Epidermal melanocyte (primary cell): ENCODE data around the gene SLC16A4.
"Not testable (repeated sequence)": the region's sequence is repeated elsewhere in the genome, so short reads cannot be mapped to it uniquely, and the experiment has no call there.

Experiments used
- DNase-seq: peaks from one replicate; pipeline ENCODE4 v3.0.0; 2011; ENCODE audit warnings: low spot score; ENCODE audit not compliant: insufficient read length

Gene SLC16A4

GRCh38 chr1:110390692-110391245 is at the start of gene SLC16A4:
Gene SLC16A4, minus strand, starts transcription at chr1:110391026. Its CDS starts 1,703 bp downstream, at chr1:110389323.
- DNase-seq: peak; percentile 63

GRCh38 chr1:110439873-110440272 is 49.0 kb upstream of the SLC16A4 start:
- DNase-seq: not testable (repeated sequence)

DNA sequence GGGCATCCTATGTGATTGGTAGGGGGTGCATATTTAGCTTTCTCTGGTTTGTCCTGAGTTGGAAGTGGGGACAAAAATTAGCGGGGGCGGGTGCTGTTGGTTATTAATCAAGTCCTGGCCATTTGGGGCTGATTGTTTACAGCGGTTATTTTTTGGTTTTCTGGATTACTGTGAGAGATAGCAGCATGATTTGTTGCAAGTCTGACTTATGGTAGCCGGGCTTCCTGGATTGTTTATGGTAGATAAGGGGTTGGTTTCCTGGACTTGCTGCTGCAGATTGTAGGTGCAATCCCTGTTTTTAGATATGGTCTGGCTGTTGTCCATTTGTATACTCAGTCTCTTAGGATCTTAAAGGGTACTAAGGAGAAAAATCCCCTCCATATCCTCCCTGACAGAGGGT is 48.1 kb upstream of the SLC16A4 start:
- no peak for DNase-seq

GRCh38 chr1:110437645-110438299 is 46.9 kb upstream of the SLC16A4 start:
- DNase-seq: not testable (repeated sequence)

DNA sequence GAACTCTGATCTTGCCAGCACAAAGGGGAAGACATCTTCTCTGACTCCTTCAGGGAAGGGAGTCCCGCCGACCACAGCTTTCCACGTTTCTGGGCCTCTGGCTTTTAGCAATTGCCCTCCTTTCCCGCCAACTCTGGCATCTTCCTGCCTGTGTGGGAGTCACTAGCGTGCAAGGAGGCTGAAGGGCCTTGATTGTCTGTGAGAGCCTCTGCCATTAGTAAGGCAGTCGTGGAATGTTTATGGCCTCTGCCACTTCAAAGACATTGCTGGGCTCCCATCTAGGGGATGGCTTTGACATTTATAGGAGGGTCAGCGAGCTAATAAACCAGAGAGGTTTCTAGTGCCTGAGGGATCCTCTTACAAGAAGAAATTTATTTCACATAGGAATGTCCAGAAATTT is 45.8 kb upstream of the SLC16A4 start:
- DNase-seq: no peak

GRCh38 chr1:110434946-110435345 is 44.1 kb upstream of the SLC16A4 start:
- DNase-seq: no peak

DNA sequence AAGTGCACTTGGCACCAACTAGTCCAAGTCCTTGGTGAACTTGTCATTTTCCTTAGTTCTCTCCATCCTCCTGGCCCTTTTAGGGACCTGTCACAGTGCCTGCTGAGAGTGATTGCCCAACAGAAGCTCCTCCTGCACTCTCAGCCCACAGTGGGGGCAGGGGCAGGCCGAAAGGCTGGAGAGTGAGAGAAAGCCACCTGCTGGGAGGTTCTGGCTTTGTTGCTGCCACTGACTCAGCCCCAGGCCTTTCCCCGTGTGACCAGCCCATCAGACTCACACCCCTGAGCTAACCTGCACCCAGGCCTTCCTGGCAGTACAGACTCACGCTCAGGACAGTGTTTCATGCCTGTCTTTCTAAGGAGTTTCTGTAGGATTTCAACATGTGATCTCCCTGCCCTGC is 43.0 kb upstream of the SLC16A4 start:
- no peak for DNase-seq

DNA sequence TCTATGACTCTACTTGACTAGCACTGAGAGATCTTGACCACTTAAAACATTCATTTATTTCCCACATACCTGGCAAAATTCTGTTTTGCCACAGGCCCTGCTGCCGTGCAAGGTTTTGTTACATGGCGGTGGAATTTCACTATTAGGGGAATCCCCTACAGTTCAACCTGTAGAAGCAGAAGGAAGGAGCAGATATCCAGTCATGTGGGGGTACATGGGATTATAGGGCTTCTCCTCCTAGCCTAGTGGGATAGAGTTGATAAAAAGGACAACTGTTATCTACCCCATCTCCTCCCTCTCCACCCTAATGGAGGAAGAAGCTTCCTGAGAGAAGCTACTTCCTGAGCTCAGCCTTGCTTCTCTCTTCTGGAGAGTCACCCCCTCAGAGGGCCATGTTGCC is 42.4 kb upstream of the SLC16A4 start:
- no peak for DNase-seq

GRCh38 chr1:110430901-110431300 is 40.1 kb upstream of the SLC16A4 start:
- no peak for DNase-seq

DNA sequence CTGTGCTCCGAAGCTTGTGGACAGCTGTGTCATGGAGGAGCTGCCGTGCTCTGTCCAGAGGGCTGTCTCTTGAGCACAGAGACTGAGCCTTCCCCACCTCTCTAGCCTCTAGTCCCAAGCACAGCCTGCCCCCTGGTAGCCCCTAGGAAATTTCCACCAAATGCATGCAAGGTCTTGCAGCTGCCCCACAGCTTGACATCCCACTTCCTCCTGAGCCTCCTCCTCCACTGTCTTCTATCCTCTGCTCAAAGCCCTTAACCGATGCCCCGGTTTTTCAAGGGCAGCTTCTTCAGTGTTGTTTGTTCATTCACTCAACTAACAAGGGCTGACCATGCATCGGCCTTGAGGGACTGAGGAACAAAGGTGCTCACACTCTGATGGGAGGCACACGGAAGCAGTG is 39.5 kb upstream of the SLC16A4 start:
- DNase-seq: no peak

GRCh38 chr1:110428946-110429345 is 38.1 kb upstream of the SLC16A4 start:
- no peak for DNase-seq

DNA sequence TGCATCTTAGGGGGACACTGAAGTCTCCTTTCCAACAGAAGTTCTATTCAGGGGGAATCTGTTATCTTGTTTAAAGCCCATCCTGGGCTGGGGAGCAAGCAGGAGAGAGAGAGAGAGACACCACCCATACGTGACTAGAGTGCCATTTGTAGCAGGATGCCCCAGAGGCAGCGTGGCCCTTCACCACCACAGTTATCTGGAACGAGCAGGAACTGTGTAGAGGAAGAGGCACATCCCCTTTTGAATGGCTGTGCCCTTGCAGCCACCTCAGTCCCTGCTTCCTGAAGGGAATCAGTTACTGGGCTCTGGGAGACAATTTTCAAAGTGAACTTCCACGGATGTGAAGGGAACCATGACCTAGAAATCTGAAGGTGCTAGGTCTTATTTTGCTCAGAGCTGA is 36.0 kb upstream of the SLC16A4 start:
- no peak for DNase-seq

- DNase-seq: no peak
Measured at GRCh38 chr1:110425612-110426152, 34.9 kb upstream of the SLC16A4 start.

- no peak for DNase-seq
Measured at GRCh38 chr1:110424699-110425611, 34.1 kb upstream of the SLC16A4 start.

DNA sequence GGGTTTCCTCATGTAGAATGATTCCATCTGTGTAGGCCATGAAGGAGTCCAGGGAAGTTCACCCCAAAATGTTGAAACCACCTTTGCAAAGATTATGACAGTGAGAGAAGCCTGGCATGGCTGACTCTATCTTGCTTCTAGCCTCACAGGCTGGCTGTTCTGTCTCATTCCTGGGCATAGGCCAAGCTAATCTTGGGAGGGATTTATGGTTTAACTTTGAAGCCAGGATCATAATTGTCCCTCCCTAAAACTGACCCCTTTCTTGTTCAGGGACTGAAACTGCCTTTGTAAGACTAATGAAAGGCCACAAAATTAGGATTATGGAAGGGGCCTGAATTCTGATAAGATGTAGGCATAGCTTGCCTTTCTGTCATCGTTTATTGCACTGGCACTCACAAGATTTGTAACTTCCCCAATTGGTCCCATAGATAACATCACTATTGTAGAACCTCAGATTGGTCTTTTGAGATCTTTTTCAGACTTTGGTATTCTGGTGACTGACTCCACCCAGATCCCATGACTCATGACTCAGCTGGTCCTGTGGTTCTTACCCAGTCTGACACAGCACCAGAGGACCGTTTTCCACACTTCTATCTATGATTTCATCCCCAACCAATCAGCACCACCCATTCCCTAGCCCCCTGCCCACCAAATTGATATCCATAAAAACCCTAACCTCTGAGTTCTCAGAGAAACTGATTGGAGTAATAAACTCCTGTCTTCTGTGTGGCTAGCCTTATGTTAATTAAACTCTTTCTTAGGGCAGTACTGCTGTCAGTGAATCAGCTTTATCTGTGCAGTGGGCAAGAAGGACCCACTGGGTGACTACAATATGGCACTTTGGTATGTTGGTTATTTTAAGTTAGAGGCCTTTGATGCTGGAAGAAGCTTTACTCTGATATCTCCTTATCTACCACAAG is 30.3 kb upstream of the SLC16A4 start:
- no peak for DNase-seq

GRCh38 chr1:110420023-110420662 is 29.3 kb upstream of the SLC16A4 start:
- DNase-seq: no peak

DNA sequence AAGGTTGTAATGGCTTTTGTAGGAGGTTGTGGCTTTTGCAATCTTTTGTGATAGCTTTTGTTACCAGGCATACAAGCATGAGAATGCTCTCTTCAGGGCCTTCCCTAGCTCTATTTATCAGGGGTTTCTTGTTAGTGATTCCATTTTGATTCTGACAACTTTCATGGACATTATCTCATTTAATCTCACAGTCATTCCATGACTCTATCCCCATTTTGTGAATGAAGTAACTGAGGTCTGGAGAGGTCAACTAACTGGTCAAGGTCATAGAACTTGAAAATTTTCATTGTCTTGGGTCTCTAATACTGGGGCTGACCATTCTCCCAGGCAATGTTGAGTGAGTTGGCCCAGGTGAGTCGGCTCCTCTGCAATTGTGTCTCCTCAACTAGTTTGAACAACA is 27.9 kb upstream of the SLC16A4 start:
- no peak for DNase-seq

- DNase-seq: not testable (repeated sequence)
Measured at GRCh38 chr1:110413045-110413444, 22.2 kb upstream of the SLC16A4 start.

DNA sequence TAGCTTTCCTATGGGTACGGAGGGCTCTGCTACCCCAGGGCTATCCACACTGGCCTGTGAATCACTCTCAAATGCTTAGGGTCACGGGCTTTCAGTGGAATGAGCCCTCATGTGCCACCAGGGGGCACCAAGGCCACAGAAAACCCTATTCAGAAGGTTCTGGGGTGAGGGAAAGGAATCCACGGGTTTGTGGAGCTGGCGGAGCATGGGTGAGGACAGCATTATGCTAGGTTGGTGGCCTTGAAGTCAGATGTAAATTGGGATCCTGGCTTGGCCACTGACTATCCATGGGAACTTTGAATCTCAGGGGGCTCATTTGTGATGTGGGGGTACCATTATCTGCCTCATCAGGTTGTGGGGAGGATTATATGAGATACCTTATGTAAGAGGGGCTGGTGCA is 21.8 kb upstream of the SLC16A4 start:
- peak; percentile 67 for DNase-seq

DNA sequence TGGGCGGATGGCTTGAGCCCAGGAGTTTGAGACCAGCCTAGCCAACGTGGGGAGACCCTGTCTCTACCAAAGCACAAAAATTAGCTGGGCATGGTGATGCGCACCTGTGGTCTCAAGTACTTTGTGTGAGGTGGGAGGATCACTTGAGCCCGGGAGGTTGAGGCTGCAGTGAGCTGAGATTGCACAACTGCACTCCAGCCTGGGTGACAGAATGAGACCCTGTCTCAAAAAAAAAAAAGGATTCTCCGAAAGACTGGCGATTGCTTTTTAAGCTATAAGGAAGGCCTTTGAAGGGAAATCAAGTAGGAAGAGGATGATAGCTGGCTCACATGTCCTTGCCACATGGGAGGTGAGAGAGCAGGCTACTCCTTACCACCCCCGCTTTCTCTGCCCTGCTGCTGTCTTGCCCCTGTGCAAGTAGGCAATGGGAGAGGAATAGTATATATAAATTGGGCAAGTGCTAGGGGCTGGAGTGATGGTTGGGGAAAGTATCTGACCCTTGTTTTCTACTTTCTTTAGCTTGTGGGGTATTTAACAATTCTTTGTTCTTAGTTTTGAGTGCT is 20.4 kb upstream of the SLC16A4 start:
- DNase-seq: no peak
